ENCODE measurements around the gene TRAPPC6A.

DNA sequence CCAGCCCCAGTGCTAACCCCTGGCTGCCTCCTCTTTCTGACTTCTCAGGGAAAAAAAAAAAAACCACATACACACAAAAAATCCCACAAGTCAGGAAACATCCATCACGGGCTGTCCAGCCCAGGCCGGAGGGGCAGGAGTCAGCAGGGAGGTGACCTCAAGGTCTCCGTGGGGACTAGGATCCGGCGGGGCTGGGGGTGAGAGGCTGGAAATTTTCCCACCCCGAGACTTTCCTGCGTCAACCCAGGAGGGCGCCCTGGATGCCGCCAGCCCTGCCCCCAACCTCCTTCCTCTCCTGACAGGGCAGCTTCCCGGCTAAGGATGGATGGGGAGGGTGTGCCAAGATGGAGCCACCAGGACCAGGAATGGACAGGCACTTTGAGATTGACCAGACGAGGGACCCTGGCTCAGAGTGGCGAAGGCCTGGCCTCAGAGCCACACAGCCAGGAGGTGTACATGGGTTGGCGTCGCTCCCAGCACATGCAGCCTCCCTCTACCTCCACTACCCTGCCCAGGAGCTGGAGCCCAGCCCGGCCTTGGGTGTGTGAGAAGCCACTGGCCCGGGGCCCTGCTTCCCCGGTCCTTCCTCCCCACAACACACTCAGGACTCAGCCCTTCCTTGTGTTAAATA lies 33.8 kb upstream of the TRAPPC6A start:
- TF ChIP-seq EZH2phosphoT487 (IDR thresholded peaks at IDR 0.05; ENCODE audit: insufficient read depth, low read depth) = no peak
- TF ChIP-seq EZH2 (IDR thresholded peaks at IDR 0.05; ENCODE audit: insufficient read depth, poor library complexity, severe bottlenecking) = no peak
